Keratinocyte (primary cell): ENCODE data around the gene CCDC181. TPM values are rescaled to one million over a fixed set of nuclear protein-coding genes. Genes with fewer than 3 reads are reported as not detected.

Experiments used
- DNase-seq: peaks from one replicate; pipeline ENCODE4 v3.0.0-alpha.2; 2011; ENCODE audit warnings: low read depth, missing footprints, low spot score
- FAIRE-seq: peaks from 2 replicates; lab custom pipeline; 2011; peaks lifted over from hg19 to GRCh38; lab: Jason Lieb, UNC
- H2AFZ ChIP-seq: 2 replicates; pipeline ENCODE4 v1.6.0; 2012; ENCODE audit warnings: low read length, control low read depth, inconsistent platforms; ENCODE audit not compliant: control insufficient read depth
- H3K27ac ChIP-seq: 2 replicates; pipeline ENCODE4 v1.5.1; 2011; ENCODE audit warnings: low read length; ENCODE audit not compliant: control insufficient read depth, insufficient read depth
- H3K27me3 ChIP-seq: 3 replicates; pipeline ENCODE4 v1.6.0; 2011; ENCODE audit warnings: low read length; ENCODE audit not compliant: control insufficient read depth, insufficient read depth; ENCODE audit errors: extremely low read depth
- H3K36me3 ChIP-seq, 2 experiments: 2 replicates in 1 of 2; 3 replicates in 1 of 2; pipeline ENCODE4 v1.5.1; 2011; ENCODE audit warnings: low read length in 2 of 2, mild to moderate bottlenecking in 1 of 2; ENCODE audit not compliant: control insufficient read depth in 2 of 2, insufficient read depth in 2 of 2; ENCODE audit errors: extremely low read depth in 1 of 2
- H3K4me1 ChIP-seq: 3 replicates; pipeline ENCODE4 v1.5.1; 2011; ENCODE audit warnings: low read length; ENCODE audit not compliant: control insufficient read depth, insufficient read depth; ENCODE audit errors: extremely low read depth
- H3K4me2 ChIP-seq: 3 replicates; pipeline ENCODE4 v1.6.0; 2011; ENCODE audit warnings: low read depth, low read length; ENCODE audit not compliant: control insufficient read depth, insufficient read depth; ENCODE audit errors: extremely low read depth
- H3K4me3 ChIP-seq, 3 experiments: fragments of 200-600 bp in 1 of 3; sonication (generic) in 1 of 3; 2 replicates in 2 of 3; 3 replicates in 1 of 3; pipeline ENCODE4 v1.5.1; 2011 to 2016; ENCODE audit warnings: low read length in 3 of 3, mild to moderate bottlenecking in 3 of 3, control low read depth in 2 of 3, inconsistent platforms in 1 of 3, low read depth in 1 of 3, mixed read lengths in 1 of 3, mixed run types in 1 of 3, moderate library complexity in 1 of 3; ENCODE audit not compliant: control insufficient read depth in 2 of 3, insufficient read depth in 2 of 3; ENCODE audit errors: extremely low read depth in 1 of 3
- H3K79me2 ChIP-seq: 2 replicates; pipeline ENCODE4 v1.6.0; 2012; ENCODE audit warnings: low read length; ENCODE audit not compliant: control insufficient read depth, insufficient read depth
- H3K9ac ChIP-seq: 3 replicates; pipeline ENCODE4 v1.6.0; 2011; ENCODE audit warnings: low read length; ENCODE audit not compliant: control insufficient read depth, insufficient read depth; ENCODE audit errors: extremely low read depth
- H3K9me1 ChIP-seq: 3 replicates; pipeline ENCODE4 v1.6.0; 2011; ENCODE audit warnings: low read length; ENCODE audit not compliant: control insufficient read depth, insufficient read depth; ENCODE audit errors: extremely low read depth
- H3K9me3 ChIP-seq: 2 replicates; pipeline ENCODE4 v1.5.1; 2012; ENCODE audit warnings: low read depth, low read length; ENCODE audit not compliant: control insufficient read depth
- H4K20me1 ChIP-seq: 3 replicates; pipeline ENCODE4 v1.6.0; 2011; ENCODE audit warnings: low read length; ENCODE audit not compliant: control insufficient read depth, insufficient read depth; ENCODE audit errors: extremely low read depth
- CTCF ChIP-seq, 3 experiments: IDR thresholded peaks in 1 of 3; conservative IDR thresholded peaks in 1 of 3; optimal IDR thresholded peaks in 1 of 3; 2 replicates in 2 of 3; 3 replicates in 1 of 3; pipeline versions ENCODE3 to v1.5.1; 2011; ENCODE audit warnings: low read length in 3 of 3, mild to moderate bottlenecking in 3 of 3, moderate library complexity in 2 of 3, control low read depth in 1 of 3, inconsistent platforms in 1 of 3; ENCODE audit not compliant: insufficient read depth in 2 of 3; ENCODE audit errors: extremely low read depth in 1 of 3
- EZH2 ChIP-seq: IDR thresholded peaks from one replicate; pipeline ENCODE4 v1.6.1; 2012; ENCODE audit warnings: inconsistent platforms, mild to moderate bottlenecking, low read length, moderate library complexity
- dilution Hi-C: fragments of 300-500 bp; cut with MboI; formaldehyde crosslinking; loops from one replicate; pipeline ENCODE4 v1.7.0; 2020; ENCODE audit warnings: low sequenced_read_pairs; ENCODE audit not compliant: extremely low pct_ligation_motif_present
- polyA plus RNA-seq, 5 experiments: library from polyadenylated mRNA; depleted of rRNA in 3 of 5; stranded (reverse) in 3 of 5; stranded (forward) in 1 of 5; unstranded in 1 of 5; fragments of >200 nt; gene quantifications; 1 replicate in 1 of 5; 2 replicates in 3 of 5; 3 replicates in 1 of 5; pipeline versions ENCODE4 v1.2.1 to v1.2.3, GENCODE V29; 2011 to 2012; ENCODE audit warnings: missing spikeins in 2 of 5, low read depth in 1 of 5, low replicate concordance in 1 of 5
- small RNA-seq, 3 experiments: library from RNA; depleted of rRNA; stranded (forward); fragments of <200 nt; gene quantifications; one replicate each; pipeline ENCODE3, GENCODE V24; 2012; ENCODE audit warnings: low read depth in 3 of 3, low replicate concordance in 1 of 3; ENCODE audit not compliant: insufficient read length in 3 of 3

CCDC181 gene
- polyA plus RNA-seq, 1 donor (not counting 4 experiments of a cell fraction or from before 2014, with no cell fraction given), result not detected

GRCh38 chr1:169346036-169346589 is 81.2 kb downstream of the CCDC181 start:
- Histone ChIP-seq H3K79me2 (peaks cover 6% of the 10 kb centered on the region), H2AFZ (no peak overlapping the region), H3K4me3 (no peak overlapping the region), H3K4me2 (no peak overlapping the region), H3K36me3 (peaks cover 0 to 1% of the 10 kb centered on the region in 2 experiments), H3K9ac (no peak overlapping the region), H3K9me1 (no peaks in the 10 kb centered on the region), H3K4me1 (no peaks in the 10 kb centered on the region), H3K9me3 (no peaks in the 10 kb centered on the region), H4K20me1 (no peaks in the 10 kb centered on the region), H3K27me3 (no peaks in the 10 kb centered on the region), H3K27ac (no peak overlapping the region)
- no peak for TF ChIP-seq EZH2
- no peak for TF ChIP-seq CTCF (optimal IDR thresholded peaks at IDR 0.05 in 1 of 3, IDR thresholded peaks at IDR 0.05 in 1 of 3, conservative IDR thresholded peaks at IDR 0.05 in 1 of 3; ENCODE audit: extremely low read depth in 1 of 3, insufficient read depth in 2 of 3, low read length in 3 of 3)
- dilution Hi-C loops, result no loop called here
- DNase-seq (no peak), FAIRE-seq (no peak)

GRCh38 chr1:169345511-169345910 is 81.8 kb downstream of the CCDC181 start:
- FAIRE-seq, result no peak

More at GRCh38 chr1:169345511-169345910, 81.8 kb downstream of the CCDC181 start:
- Histone ChIP-seq H3K27me3 (no peaks in the 10 kb centered on the region), H3K4me2 (no peak overlapping the region), H3K27ac (no peak overlapping the region), H2AFZ (no peak overlapping the region), H3K79me2 (peaks cover 6% of the 10 kb centered on the region), H3K4me3 (no peak overlapping the region), H3K9me1 (no peaks in the 10 kb centered on the region), H3K36me3 (peaks cover 0 to 2% of the 10 kb centered on the region in 2 experiments), H3K9ac (no peak overlapping the region), H3K4me1 (no peaks in the 10 kb centered on the region), H3K9me3 (no peaks in the 10 kb centered on the region), H4K20me1 (no peaks in the 10 kb centered on the region)
- dilution Hi-C loops, result no loop called here
- DNase-seq, result no peak
- TF ChIP-seq EZH2 (no peak), CTCF (optimal IDR thresholded peaks at IDR 0.05 in 1 of 3, IDR thresholded peaks at IDR 0.05 in 1 of 3, conservative IDR thresholded peaks at IDR 0.05 in 1 of 3; ENCODE audit: extremely low read depth in 1 of 3, insufficient read depth in 2 of 3, low read length in 3 of 3) (no peak)

Small RNA genes lying within 50 kb of the gene (small RNA-seq; reads per million reads assigned to genes)
- gene AL021068.2, result 0 reads per million in 3 experiments

Other genes with a start within 250 kb of the CCDC181 start
- 22.3 to 52.9 TPM (median 26.8 TPM) in 3 replicates for gene NME7, start 59.7 kb downstream of the CCDC181 start, polyA plus RNA-seq
- gene BLZF1, start 59.3 kb downstream of the CCDC181 start, polyA plus RNA-seq, result 31.2 to 50.9 TPM (median 35.4 TPM) in 3 replicates
- gene SLC19A2, start 58.5 kb upstream of the CCDC181 start, polyA plus RNA-seq, result 6.8 to 12.4 TPM (median 11.9 TPM) in 3 replicates
- 0.01 TPM in 1 of 3 replicates, not detected in the others for gene F5, start 159.0 kb upstream of the CCDC181 start, polyA plus RNA-seq
- 0.09 TPM in 1 of 3 replicates, not detected in the others for gene SELP, start 202.7 kb upstream of the CCDC181 start, polyA plus RNA-seq